Measurements from ENCODE around the gene LRTM2. TPM values are rescaled to one million over a fixed set of nuclear protein-coding genes. Genes with fewer than 3 reads are reported as not detected.
"Not testable (repeated sequence)": the region's sequence is repeated elsewhere in the genome, so short reads cannot be mapped to it uniquely, and the experiment has no call there.

The LRTM2 gene
- total RNA-seq, 1 donor from 2014 or later, result not detected

DNA sequence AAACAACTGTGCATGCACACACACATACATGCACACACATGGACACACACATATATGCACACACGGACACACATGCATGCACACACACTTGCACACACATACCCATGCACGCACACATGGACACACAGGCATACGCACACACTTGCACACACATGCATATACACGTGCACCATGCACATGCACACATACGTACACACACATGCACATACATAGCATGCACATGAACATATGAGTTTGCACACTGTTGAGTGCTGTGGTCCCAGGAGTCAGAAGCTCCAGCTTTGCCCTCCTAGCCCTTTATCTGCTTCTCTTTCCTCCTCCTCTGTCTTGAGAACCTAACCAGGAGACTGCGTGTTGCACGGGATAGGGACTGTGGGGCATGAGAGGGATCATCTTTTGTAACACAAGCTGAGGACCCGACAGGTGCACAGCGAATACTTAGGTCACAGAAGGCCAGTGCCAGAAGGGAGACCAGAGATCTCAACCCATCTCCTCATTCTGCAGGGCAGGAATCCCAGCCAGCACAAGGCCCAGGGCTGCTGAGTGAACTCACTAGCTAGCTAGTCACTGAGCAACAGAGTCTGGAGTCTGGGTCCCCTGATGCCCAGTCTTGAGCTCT, 3.5 kb upstream of the LRTM2 start:
- no peak for DNase-seq (ENCODE audit: extremely low spot score, unreplicated experiment)
- Mint-ChIP-seq H3K4me1 (ENCODE audit: unreplicated experiment) (peaks cover 7% of the 10 kb centered on the region), H3K27me3 (ENCODE audit: unreplicated experiment) (peaks cover 56% of the 10 kb centered on the region), H3K9me3 (ENCODE audit: unreplicated experiment) (no peaks in the 10 kb centered on the region), H3K36me3 (ENCODE audit: unreplicated experiment) (peaks cover 2% of the 10 kb centered on the region), H3K27ac (ENCODE audit: unreplicated experiment) (no peak overlapping the region), H3K4me3 (ENCODE audit: unreplicated experiment) (no peak overlapping the region)
- TF ChIP-seq CTCF (IDR thresholded peaks at IDR 0.05), result no peak

GRCh38 chr12:1817928-1818327, 2.4 kb upstream of the LRTM2 start:
- H3K36me3 Mint-ChIP-seq (ENCODE audit: unreplicated experiment); H3K9me3 Mint-ChIP-seq (ENCODE audit: unreplicated experiment); H3K4me3 Mint-ChIP-seq (ENCODE audit: unreplicated experiment); DNase-seq (ENCODE audit: extremely low spot score, unreplicated experiment); H3K27ac Mint-ChIP-seq (ENCODE audit: unreplicated experiment); H3K4me1 Mint-ChIP-seq (ENCODE audit: unreplicated experiment): not testable (repeated sequence)
- peaks cover 65% of the 10 kb centered on the region for H3K27me3 Mint-ChIP-seq (ENCODE audit: unreplicated experiment)

DNA sequence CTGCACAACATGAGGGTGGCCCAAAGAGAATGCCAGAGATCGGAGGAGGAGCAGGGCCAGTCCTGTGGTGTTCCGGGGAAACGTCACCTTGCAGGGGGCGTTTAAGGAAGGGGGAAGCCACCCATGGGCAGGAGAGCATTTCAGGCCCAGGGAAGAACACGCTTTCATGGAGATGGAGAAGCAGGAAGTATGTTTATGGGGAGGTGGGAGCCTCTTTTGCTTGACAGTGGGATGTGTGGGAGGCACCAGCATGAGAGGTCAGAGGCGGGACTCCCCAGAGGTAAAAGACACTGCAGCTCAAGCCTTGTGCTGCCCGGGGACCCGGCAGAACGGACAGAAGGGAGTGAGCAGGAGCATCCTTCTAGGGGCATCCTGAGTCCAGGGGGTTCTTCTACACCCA, 1.3 kb upstream of the LRTM2 start:
- no peaks in the 10 kb centered on the region for H3K4me1 Mint-ChIP-seq (ENCODE audit: unreplicated experiment)
- H3K36me3 Mint-ChIP-seq (ENCODE audit: unreplicated experiment), result peaks cover 2% of the 10 kb centered on the region
- no peak overlapping the region for H3K4me3 Mint-ChIP-seq (ENCODE audit: unreplicated experiment)
- DNase-seq (ENCODE audit: extremely low spot score, unreplicated experiment), result no peak
- no peaks in the 10 kb centered on the region for H3K9me3 Mint-ChIP-seq (ENCODE audit: unreplicated experiment)
- TF ChIP-seq CTCF (IDR thresholded peaks at IDR 0.05), result no peak
- no peak overlapping the region for H3K27ac Mint-ChIP-seq (ENCODE audit: unreplicated experiment)
- H3K27me3 Mint-ChIP-seq (ENCODE audit: unreplicated experiment), result peaks cover 69% of the 10 kb centered on the region

DNA sequence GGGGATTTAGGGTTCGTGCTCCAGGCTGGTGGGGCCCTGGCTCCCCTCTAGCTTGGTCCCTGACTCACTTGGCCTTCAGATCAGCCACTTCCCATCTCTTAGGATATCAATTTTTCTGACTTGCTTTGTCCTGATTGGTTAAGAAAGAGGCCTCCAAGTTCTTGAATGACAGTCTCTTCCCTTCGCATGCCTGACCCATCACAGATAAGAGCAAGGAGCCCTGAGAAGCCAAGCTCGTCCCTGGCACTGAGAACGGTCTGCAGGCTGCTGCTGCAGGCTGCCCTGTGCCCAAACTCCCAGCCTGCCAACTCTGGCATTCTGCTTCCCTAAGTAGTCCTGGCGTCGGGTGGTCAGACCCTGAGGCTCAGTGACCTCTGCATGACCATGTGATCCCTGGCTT, 794 bp upstream of the LRTM2 start:
- Mint-ChIP-seq H3K4me3 (ENCODE audit: unreplicated experiment) (no peak overlapping the region), H3K4me1 (ENCODE audit: unreplicated experiment) (no peaks in the 10 kb centered on the region)

DNA sequence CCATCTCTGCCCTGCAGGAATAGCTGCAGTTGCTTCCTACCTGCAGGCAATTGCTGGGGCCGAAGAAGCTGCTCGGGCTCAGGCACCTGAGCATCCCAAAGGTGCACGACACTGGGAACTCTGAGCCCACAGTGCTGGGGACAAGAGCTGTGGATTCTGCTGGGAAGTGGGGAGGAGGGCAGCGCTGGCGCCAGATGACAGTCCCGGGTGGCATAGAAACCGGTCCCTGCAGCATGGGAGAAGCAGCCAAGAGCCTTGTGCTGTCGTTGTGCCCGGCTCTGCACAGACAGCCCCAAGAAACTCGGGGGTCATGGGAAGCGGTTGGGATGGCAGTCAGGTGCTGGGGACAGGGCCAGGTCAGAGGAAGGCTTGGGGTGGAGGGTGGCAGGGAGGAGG, 529 bp downstream of the LRTM2 start:
- no peak overlapping the region for H3K27ac Mint-ChIP-seq (ENCODE audit: unreplicated experiment)
- no peaks in the 10 kb centered on the region for H3K4me1 Mint-ChIP-seq (ENCODE audit: unreplicated experiment)
- H3K27me3 Mint-ChIP-seq (ENCODE audit: unreplicated experiment), result peaks cover 57% of the 10 kb centered on the region
- H3K36me3 Mint-ChIP-seq (ENCODE audit: unreplicated experiment), result peaks cover 2% of the 10 kb centered on the region
- H3K9me3 Mint-ChIP-seq (ENCODE audit: unreplicated experiment), result no peaks in the 10 kb centered on the region
- TF ChIP-seq CTCF (IDR thresholded peaks at IDR 0.05), result no peak
- no peak overlapping the region for H3K4me3 Mint-ChIP-seq (ENCODE audit: unreplicated experiment)
- no peak for DNase-seq (ENCODE audit: extremely low spot score, unreplicated experiment)

More for the DNA sequence above, 794 bp upstream of the LRTM2 start:
- Mint-ChIP-seq H3K27me3 (ENCODE audit: unreplicated experiment) (peaks cover 67% of the 10 kb centered on the region), H3K27ac (ENCODE audit: unreplicated experiment) (no peak overlapping the region), H3K36me3 (ENCODE audit: unreplicated experiment) (peaks cover 2% of the 10 kb centered on the region), H3K9me3 (ENCODE audit: unreplicated experiment) (no peaks in the 10 kb centered on the region)
- TF ChIP-seq CTCF (IDR thresholded peaks at IDR 0.05), result no peak
- no peak for DNase-seq (ENCODE audit: extremely low spot score, unreplicated experiment)

DNA sequence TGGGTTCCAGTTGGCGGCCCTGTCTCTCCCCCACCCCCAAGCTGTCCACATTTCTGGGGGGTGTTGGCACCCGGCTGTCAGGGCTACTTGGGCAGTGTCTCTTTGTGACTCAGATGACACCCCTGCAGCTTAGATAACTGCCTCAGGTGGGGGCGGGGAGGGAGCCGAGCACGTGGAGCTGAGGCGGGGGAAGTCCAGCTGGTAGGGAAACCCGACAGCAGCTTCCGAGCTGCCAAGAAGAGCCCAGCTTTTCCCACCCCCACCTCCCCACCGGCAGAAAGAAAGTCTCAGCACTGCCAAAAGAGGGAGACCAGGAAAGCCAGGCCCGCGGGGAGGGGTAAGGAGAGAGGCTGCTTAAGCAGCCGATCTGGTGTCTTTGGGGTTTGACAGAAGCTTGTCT, 1.4 kb downstream of the LRTM2 start:
- H3K4me1 Mint-ChIP-seq (ENCODE audit: unreplicated experiment), result no peaks in the 10 kb centered on the region
- H3K4me3 Mint-ChIP-seq (ENCODE audit: unreplicated experiment), result no peak overlapping the region
- no peak for DNase-seq (ENCODE audit: extremely low spot score, unreplicated experiment)
- peaks cover 2% of the 10 kb centered on the region for H3K36me3 Mint-ChIP-seq (ENCODE audit: unreplicated experiment)
- no peaks in the 10 kb centered on the region for H3K9me3 Mint-ChIP-seq (ENCODE audit: unreplicated experiment)
- H3K27me3 Mint-ChIP-seq (ENCODE audit: unreplicated experiment), result peaks cover 52% of the 10 kb centered on the region
- no peak overlapping the region for H3K27ac Mint-ChIP-seq (ENCODE audit: unreplicated experiment)
- no peak for TF ChIP-seq CTCF (IDR thresholded peaks at IDR 0.05)
